Thyroid gland (tissue), 4 donors: Measurements from ENCODE around the gene SLC25A21.

Source experiments
- POLR2A ChIP-seq, 2 donors: fragments of 450-650 bp; IDR thresholded peaks; one replicate each; pipeline ENCODE4 v1.6.1; 2017; ENCODE audit warnings: antibody characterized with exemption in 2 of 2, mild to moderate bottlenecking in 2 of 2, moderate library complexity in 1 of 2
- TF ChIP-seq, protein P1 (sequence below), 6 experiments: fragments of 200-600 bp in 3 of 6; fragments of 450-650 bp in 3 of 6; sonication (generic) in 3 of 6; IDR thresholded peaks; one replicate each; pipeline ENCODE4 v1.5.1; 2016 to 2019; ENCODE audit warnings: antibody characterized with exemption in 6 of 6, mild to moderate bottlenecking in 2 of 6, inconsistent platforms in 1 of 6, moderate library complexity in 1 of 6

DNA sequence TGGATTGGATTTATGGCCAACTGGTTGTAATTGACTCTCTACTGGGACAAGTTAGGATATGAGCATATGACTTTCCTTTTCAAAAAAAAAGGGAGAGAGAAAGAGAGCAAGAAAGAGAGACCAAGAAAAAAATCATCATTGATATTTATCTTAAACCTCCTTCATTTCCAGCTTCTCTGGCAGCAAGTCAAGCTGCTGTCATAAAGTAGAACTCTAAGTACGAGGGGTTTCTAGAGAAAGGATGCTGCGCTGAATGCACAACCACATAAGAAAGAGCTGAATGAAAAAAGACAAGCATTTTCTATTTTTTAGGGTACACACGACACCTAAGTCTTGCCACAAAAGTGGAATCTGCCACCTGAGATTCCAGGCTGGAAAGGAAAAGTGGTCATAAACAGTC is 182.6 kb downstream of the SLC25A21 start:
- TF ChIP-seq, protein P1, sequence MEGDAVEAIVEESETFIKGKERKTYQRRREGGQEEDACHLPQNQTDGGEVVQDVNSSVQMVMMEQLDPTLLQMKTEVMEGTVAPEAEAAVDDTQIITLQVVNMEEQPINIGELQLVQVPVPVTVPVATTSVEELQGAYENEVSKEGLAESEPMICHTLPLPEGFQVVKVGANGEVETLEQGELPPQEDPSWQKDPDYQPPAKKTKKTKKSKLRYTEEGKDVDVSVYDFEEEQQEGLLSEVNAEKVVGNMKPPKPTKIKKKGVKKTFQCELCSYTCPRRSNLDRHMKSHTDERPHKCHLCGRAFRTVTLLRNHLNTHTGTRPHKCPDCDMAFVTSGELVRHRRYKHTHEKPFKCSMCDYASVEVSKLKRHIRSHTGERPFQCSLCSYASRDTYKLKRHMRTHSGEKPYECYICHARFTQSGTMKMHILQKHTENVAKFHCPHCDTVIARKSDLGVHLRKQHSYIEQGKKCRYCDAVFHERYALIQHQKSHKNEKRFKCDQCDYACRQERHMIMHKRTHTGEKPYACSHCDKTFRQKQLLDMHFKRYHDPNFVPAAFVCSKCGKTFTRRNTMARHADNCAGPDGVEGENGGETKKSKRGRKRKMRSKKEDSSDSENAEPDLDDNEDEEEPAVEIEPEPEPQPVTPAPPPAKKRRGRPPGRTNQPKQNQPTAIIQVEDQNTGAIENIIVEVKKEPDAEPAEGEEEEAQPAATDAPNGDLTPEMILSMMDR (IDR thresholded peaks at IDR 0.05) = no peak
- no peak for TF ChIP-seq POLR2A (IDR thresholded peaks at IDR 0.05)
